Hematopoietic multipotent progenitor cell treated with erythropoietin and hydrocortisone succinate and interleukin-3 and kit ligand, for 17 days (in vitro differentiated cells): ENCODE data around the gene RTCA.
"Not testable (repeated sequence)": the region's sequence is repeated elsewhere in the genome, so short reads cannot be mapped to it uniquely, and the experiment has no call there.

Source experiments
- DNase-seq: peaks from one replicate; pipeline ENCODE4 v3.0.0-alpha.2; 2015; ENCODE audit warnings: low spot score

The RTCA gene

GRCh38 chr1:100308777-100309176 is 42.8 kb downstream of the RTCA start:
- no peak for DNase-seq

DNA sequence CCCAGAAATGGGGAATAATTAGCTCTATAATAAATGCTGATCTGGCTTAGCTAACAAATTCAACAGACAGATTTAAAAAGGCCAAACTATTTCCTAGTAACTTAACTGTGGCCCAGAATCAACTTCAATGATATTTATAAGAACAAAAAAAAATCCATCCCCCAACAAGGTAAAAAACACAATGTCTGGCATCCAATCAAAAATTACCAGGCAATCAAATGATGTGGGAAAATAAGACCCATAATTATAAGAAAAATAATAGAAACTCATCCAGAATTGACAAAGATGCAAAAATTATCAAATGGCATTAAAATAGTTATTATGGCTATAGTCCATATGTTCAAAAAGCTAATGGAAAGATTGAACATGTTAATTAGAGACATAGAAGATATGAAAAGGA is 43.8 kb downstream of the RTCA start:
- no peak for DNase-seq

- DNase-seq = no peak
Measured at GRCh38 chr1:100313382-100313781, 47.4 kb downstream of the RTCA start.

GRCh38 chr1:100316622-100317021 is 50.6 kb downstream of the RTCA start:
- DNase-seq = no peak

- DNase-seq = no peak
Measured at GRCh38 chr1:100320311-100321099, 54.5 kb downstream of the RTCA start.

DNA sequence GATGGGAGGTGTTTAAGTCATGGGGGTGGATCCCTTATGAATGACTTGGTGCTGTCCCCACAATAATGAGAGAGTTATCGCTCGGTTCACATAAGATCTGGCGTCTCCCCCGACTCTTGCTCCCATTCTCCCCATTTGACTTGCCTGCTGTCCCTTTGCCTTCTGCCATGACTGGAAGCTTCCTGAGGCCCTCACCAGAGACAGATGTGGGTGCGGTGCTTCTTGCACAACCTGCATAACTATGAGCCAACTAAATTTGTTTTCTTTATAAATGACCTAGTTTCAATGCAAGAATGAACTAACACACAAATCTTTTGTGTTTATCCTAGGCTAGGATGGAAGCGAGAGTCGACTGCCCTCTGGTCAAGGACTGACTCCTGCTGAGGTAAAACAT is 55.1 kb downstream of the RTCA start:
- DNase-seq = no peak

- DNase-seq = no peak
Measured at GRCh38 chr1:100321506-100321905, 55.5 kb downstream of the RTCA start.

GRCh38 chr1:100322436-100323211 is 56.6 kb downstream of the RTCA start:
- DNase-seq = no peak

DNA sequence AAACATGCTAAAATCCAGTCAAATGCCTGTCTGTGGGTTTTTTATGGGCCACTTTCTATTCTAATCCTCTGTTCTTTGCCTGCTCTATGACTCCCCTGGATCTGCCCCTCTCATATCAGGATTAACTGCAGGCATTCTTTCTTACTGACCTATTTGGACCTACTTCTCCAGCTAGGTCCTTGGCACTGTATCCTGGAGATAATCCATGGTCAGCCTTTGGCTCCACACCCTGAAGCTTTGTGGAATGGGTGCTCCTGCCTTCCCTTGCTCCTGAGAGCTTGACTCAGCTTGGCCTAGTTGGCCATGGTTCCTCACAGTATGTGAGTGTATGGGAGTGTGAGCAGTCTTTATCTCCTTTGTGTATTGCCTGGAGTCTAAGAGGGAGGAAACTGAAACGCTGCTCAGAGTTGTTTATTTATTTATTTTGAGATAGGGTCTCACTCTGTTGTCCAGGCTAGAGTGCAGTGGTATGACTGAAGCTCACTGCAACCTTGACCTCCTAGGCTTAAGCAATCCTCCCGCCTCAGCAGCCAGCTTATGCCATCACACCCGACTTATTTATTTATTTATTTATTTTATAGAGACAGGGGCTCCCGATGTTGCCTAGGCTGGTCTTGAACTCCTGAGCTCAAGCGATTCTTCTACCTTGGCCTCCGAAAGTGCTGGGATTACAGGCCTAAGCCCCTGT is 57.5 kb downstream of the RTCA start:
- no peak for DNase-seq

DNA sequence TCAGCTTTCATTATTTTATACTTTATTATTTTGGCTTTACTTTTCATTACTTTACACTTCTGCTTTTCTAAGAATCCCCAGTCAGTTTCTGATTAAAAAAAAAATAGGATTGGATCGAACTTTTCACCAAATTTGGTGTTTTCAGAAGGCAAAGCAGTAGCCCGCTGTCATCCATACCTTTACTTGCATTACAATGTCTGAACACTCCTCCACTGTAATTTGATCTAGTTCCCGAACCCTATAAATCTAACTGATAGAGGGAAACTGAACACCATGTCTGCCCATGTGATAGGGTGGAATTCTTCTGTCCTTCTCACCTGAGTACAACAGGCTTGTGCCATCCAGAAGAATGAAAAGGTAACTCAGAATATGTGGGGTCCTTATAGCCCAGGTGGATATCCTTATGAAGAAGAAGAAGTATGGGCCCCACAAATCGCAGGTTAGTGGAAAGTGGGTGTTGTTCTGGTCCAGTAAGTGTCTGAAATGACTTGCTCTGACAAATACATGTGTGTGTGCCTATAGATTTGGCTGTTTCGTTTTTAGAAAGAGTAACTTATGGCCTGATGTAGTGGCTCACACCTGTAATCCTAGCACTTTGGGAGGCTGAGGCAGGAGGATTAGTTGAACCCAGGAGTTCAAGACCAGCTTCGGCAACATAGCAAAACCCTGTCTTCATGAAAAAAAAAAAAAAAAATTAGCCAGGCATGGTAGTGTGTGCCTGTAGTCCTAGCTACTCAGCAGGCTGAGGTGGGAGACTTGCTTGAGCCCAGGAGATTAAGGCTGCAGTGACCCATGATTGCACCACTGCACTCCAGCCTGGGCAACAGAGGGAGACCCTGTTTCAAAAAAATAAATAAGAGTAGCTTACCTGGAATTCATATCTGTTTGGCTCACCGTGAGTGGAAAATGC is 59.7 kb downstream of the RTCA start:
- DNase-seq = no peak

DNA sequence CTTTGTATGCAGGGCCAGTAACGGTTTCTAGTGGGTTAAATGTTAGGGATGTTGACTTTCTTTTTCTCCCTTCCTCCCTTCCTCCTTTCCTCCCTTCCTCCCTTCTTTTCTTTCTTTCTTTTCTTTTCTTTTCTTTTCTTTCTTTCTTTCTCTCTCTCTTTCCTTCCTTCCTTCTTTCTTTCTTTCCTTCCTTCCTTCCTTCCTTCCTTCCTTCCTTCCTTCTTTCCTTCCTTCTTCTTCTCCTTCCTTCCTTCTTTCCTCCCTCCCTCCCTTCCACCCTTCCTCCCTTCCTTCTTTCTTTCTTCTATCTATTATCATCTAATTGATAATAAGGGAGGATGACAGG is 60.3 kb downstream of the RTCA start:
- not testable (repeated sequence) for DNase-seq

DNA sequence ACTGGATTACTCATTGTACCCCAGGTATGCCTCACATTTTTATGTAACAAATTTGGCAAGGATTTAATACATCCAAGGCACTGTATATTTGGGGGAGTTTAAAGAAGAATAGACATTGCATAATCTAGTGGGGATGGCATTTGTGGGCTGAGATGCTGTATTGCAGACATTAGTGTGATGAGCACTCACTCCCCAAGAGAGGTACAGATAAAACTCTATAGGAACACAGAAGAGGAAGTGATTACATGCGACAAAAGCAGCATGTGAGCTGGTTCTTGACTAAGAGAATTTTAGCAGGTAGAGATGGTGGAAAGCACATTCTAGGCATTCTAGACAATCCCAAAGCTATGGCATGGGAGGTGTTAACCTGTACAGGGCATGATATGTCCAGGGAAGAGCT is 62.1 kb downstream of the RTCA start:
- DNase-seq = no peak

DNA sequence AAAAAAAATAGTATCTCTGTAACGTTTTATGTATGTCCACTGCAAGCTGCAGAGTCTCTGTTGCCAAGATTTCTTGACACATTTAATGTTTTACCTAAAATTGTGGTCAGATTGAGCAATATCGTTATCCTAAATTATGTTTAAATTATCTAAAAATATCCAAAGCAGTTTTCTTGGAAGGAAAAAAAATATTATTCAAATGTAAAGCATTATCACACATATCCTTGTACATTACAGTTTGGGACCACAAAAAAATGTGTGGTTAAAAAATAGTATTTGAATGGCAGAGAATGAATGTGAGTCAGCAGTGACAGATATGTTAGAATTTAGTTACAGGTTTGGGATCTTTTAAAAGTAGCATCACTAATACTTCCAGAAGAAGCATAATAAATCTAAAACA is 65.1 kb downstream of the RTCA start:
- DNase-seq = not testable (repeated sequence)

DNA sequence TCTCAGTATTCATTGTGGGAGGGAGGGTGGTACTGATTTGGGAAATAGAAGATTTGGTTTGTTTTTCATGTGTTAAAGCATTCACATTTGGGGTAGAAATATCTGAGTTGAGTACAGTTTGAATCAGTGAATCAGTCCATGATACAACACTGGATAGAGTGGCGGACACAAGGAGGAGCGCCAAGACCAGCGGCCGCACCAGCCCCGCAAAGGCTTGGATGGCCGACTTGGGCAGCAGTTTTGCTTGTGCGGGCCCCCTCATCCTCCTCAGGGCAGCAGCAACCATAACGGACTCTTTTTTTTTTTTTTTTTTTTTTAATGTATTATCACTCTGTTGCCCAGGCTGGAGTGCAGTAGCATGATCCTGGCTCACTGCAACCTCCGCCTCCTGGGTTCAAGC is 66.3 kb downstream of the RTCA start:
- DNase-seq = no peak

GRCh38 chr1:100335436-100335835 is 69.4 kb downstream of the RTCA start:
- no peak for DNase-seq

- not testable (repeated sequence) for DNase-seq
Measured at GRCh38 chr1:100337878-100338277, 71.9 kb downstream of the RTCA start.

GRCh38 chr1:100339735-100340134 is 73.7 kb downstream of the RTCA start:
- DNase-seq = not testable (repeated sequence)

DNA sequence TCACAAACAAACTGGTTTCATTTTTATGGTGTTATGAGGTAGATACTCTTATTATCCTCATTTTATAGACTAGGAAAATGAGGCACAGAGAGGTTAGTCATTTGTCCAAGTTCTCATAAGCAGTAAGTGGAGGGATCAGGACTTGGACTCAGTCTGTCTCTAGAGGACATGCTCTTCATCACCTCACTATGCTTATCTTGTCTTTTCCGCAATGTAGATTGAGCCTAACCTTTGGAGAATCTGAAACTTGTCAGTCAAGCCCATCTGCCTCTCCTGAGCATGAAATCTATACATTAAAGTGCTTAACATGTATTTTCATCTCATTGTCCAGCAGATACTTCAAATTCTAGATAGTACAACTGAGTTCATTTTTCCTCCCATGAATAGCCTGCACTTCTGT is 74.5 kb downstream of the RTCA start:
- DNase-seq = no peak

GRCh38 chr1:100342348-100342747 is 76.3 kb downstream of the RTCA start:
- no peak for DNase-seq
